Islet of Langerhans (tissue), 1 donor: ENCODE results near the gene HSF2.

Experiments
- FAIRE-seq: peaks from one replicate; lab custom pipeline; 2011; peaks lifted over from hg19 to GRCh38; lab: Jason Lieb, UNC

Gene HSF2, protein sequence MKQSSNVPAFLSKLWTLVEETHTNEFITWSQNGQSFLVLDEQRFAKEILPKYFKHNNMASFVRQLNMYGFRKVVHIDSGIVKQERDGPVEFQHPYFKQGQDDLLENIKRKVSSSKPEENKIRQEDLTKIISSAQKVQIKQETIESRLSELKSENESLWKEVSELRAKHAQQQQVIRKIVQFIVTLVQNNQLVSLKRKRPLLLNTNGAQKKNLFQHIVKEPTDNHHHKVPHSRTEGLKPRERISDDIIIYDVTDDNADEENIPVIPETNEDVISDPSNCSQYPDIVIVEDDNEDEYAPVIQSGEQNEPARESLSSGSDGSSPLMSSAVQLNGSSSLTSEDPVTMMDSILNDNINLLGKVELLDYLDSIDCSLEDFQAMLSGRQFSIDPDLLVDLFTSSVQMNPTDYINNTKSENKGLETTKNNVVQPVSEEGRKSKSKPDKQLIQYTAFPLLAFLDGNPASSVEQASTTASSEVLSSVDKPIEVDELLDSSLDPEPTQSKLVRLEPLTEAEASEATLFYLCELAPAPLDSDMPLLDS

DNA sequence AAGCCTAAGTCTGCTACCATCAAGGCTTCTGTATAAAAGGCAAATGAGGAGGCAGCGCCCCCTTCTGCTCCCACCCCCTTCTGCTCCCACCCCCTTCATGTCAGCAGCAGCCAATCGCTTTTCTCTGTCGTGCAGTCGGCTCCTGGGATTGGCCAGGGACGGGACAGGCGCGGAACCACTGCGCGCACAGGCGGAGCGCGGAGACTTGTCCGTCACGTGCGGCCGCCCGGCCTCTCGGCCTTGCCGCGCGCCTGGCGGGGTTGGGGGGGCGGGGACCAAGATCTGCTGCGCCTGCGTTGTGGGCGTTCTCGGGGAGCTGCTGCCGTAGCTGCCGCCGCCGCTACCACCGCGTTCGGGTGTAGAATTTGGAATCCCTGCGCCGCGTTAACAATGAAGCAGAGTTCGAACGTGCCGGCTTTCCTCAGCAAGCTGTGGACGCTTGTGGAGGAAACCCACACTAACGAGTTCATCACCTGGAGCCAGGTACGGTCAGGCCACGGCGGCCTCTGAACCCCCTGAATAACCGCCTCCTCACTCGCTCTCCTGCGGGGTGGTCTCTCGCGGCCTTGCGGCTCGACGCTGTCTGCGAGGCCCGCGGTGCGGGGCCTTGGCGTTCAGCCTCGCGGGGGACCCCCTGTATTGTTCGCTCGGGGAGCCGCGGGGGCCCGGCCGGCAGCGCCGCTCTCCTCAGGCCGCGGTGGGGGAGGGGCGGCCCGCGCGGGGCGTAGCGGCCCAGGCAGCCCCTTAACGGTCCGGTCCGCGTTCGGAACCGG lies at the start of gene HSF2:
TSS of gene HSF2 (plus strand) at position 305 of the 773 bp plus-strand sequence. CDS start at position 391, 86 bp downstream.
- no peak for FAIRE-seq

DNA sequence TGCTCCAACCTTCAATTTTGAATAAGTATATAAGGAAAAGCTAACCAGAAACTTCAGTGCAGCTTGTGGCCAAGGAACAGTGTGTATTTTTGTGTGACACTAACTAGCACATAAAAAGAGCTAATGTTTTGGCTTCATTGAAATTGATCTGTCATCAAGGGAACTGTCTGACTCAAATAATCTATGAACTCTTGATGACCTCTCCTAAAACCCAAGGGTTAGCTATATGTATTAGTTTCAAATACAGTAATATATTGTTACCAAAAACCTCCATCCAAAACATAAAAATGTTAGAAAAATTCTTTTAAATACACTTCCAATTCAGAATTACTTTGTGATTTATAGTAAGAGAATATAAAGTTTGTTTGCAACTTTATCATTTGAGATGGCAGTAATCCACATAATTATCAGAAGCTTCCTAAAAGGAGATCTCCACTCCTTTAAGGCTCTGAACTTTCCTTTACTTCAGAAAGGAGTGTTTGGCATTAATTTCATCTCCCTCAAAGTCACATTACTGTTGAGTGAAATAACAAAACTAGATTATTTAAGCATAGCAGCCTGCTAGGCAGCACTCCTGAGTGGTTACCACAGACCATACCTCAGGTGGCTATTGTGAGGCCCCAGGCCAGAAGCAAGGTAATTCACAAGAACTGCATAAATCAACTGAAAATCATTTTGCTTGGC lies 46.3 kb upstream of the HSF2 start:
- FAIRE-seq, result no peak

DNA sequence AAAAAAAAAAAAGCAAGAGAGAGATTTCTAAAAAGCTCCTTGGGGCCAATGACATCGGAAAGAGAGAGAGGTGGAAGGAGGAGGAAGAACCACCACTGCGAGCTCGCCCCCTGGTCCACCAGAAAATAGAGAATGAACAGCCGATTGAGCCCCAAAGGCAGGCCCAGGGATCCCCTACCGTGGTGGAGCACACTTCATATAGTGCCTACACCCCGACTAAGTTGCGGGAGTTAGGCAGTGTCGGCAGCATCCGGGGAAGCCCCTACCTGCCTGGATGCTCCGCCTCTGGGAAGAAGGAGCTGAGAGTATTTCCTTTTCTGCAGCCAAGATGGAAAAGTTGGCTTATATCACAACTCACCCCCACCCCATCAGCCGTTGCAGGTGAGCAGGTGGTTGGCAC lies 38.6 kb upstream of the HSF2 start:
- FAIRE-seq, result no peak

DNA sequence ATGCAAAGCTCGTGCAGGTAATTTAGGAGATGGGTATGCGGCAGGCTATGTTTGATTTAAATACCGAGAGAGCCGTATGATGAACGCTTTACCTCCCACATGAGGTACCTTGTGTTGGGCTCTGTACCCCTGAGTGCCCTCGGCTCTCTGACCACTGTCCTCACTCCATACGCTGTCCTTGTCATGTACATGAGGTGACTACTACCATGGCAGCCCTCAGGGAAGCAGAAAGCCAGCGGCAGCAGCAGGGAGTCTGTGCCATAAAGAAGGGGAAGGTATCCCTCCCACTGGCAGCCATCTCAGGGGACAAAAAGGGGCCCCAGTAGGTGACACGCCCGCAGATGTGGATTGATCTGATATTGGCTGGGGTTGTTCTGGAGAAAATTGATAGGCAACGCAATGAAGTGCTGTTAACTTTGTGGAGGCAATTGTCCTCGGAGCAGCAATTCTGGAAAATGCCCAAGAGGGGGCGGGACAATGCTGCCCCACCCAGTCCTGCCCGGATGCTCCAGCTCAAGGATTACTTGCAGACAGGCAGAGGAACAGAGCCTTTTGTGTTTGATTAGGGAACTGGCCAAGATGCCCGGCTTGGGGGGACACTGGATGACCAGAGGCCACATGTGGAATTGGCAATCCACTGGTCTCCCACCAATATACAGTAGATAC lies 38.0 kb upstream of the HSF2 start:
- FAIRE-seq, result no peak

DNA sequence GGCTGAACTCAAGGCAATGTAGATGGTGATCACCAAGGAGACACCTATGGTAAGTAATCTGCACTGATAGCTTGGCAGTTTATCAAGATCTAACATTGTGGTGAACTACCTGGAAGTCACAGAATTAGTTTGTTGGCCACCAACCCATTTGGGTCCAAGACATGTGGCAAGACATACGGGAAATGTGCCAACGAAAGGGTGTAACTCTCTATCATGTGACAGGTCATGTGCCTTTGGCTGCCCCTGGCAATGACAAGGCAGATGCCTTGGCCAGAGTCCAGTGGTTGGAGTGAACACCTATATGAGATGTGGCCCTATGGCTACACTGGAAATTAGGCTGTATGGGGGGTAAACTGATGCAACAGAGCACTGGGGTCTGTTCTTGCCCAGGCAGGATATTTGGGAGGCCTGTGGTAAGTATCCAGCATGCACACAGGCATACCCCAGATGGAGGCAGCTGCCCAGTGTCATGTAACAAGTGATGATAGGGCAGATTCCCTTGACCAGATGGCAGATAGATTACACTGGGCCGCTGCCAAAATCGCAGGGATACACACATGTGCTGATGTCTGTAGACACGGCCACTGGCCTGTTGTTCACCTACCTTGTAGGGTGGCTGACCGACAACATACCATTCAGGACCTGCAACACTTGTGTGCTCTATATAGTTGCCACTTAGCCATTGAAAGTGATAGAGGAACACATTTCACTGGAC lies 35.5 kb upstream of the HSF2 start:
- no peak for FAIRE-seq

DNA sequence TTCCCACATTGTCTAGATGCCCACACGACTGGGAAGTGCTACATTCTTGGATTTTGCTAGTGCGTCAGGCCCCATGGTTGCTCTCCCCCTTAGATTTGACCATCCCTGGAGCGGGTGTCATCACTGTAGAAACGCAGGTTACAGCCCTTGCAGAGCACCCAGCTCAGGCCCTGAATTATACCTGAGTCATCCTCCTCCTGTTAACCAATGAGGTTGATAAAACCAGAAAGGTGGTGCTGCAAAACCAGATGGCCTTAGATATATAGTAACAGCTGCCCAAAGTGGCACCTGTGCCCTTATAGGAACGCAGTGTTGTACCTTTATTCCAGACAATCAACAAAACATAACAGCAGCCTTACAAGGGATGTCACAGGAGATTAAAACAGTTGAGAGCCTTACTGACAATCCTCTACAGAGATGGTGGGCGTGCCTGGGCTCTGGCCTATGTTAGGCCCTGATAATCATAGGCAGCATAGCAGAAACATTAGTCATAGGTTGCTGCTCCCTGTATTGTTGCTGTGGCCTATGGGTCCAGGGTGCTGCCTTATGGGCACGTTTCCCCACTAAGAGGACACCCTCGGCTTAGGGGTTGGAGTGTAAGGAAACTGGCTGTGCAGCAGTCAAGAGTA lies 33.6 kb upstream of the HSF2 start:
- no peak for FAIRE-seq

DNA sequence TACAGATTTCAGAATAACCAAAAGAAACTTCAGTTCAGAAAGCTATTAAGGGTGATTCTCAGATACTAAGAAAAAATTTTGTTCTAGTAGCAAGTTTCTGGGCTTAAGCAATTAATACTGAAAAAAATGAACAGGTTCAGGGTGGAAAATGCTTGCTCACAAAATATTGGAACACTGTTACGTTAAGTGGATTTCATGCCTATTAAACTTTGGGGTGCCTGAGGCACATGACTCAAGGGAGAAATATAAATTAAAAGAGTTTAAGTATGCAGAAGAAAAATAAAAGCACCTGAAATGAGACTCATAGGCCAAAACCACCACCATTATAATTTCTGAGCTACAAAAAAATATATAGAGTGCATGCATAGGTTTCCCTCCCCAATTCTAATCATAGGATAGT lies 32.3 kb upstream of the HSF2 start:
- FAIRE-seq, result no peak

DNA sequence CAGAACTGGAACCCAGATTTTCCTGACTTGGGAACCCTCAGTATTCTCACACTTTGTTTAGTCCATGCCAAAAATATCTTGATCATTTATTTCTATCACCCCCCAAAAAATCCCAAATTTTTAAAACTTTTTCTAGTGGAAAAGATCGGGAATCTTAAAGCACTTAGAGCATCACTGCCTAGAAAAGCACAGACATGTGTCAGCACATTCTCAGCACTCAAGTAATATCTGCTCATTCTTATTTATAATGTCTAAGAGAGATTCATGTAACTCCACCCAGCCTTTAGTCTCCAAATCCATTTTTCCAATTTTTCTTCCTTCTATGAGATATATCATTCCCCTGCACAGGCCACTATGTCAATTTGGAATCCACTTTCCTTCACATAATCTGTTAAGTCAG lies 29.9 kb upstream of the HSF2 start:
- FAIRE-seq, result no peak

DNA sequence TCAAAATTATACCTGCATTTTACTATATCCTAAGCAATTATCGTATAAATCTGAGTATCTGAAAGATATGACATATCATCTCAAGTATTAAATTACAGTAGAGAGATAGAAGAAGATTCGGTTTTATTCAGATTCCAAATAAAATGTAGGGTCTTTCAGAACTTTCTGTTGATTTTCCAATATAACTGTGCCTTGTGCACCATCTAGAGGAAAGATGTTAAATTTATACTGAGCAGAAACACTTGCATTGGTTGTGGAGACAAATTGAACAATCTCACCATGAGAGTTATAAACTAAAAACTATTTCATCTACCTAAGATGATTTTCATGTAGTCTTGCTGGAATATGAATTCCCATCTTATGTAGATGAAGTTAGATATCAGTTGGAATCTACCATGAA lies 26.8 kb upstream of the HSF2 start:
- FAIRE-seq, result peak; percentile 92

DNA sequence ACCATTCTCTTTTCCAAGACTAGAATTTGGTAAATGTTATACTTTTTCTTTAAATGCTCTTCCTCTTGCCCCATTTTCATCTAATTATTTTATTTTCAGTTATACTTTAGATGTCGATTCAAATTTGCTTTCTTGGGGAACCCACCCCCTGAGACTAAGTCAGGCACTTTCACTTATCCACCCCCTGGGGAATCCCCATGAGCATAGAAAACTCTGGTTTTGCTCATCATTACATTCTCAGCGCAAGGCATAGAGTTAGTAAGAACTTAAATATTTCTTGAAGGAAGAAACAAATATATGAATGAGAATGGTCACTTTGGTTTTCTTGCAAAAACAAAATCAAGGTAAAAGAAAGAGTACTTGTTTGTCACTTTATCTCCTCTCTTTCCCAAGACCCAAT lies 25.1 kb upstream of the HSF2 start:
- FAIRE-seq, result no peak

DNA sequence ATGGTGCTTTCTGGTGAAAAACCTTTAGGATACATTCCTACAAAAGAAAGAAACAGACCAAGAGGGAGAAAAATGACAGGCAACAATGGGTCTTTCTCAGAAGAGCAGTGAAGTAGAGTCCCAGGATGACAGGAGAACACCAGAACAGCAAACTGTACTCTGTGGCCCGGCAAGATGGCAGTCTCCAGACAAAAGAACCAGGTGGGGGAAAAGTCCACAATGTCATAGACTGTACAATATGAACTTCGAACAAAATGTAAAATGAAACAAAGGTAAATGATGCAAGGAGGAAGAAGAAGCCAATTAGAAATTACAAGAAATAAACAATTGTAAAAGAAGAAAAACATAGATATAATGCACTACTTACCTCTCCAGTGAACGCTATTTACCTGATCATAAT lies 23.2 kb upstream of the HSF2 start:
- FAIRE-seq, result no peak

DNA sequence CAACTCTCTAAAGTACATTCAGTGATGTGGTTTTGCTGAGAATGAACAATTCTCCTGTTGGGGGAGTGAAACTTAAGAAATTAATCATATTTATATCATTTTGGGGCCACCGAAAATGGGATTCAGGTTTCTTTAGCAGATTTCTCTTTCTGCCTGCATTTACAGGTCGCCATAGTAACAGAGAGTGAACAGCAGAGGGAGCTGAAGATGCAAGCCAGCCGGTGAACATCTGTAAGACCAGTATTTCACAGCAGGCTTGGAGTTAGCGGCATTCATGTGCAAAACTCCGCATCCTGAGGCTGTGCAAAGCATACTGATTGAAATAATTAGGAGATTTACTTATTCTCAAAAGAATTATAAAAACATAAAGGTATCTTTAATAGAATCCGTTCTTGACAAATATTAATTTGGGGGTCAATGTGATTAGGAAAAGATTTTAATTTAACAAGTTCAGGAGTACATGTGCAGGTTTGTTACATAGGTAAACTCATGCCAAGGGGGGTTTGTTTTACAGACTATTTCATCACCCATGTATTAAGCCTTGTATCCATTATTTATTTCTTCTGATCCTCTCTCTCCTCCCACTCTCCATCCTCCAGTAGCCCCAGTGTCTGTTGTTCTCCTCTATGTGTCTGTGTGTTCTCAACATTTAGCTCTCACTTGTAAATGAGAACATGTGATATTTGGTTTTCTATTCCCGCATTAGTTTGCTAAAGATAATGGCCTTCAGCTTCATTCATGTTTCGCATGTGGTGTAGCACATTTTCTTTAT lies 17.8 kb upstream of the HSF2 start:
- peak; percentile 96 for FAIRE-seq

DNA sequence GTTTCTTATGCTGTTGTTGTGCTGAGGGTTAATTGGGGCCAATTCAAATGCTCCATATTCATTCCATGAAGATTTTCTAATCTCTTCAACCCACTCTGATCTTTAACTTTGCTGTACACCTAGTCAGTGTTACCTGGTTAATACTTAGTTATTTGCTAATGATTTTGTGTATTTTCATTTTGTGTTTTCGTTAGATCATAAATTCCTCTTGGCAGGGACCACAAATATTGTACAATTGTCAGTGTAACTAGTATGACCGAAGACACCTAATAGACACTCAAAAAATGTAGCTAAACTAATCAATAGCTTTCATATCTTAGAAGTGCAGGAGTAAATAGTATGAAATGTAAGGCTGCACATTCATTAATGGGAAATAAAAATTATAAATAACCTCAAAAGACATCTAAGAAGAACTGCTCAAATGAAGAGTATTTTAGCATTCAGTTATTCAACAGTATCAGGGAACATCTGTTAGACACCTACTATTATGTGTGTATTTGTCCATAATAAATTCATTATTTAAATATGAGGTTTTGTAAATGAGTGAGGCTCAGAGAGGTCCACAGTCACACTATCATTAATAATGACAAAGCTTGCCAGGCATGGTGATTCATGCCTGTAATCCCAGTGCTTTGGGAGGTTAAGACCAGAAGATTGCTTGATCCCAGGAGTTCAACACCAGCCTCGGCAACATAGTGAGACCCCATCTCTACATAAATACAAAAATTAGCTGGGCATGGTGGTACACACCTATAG lies 13.4 kb upstream of the HSF2 start:
- no peak for FAIRE-seq

DNA sequence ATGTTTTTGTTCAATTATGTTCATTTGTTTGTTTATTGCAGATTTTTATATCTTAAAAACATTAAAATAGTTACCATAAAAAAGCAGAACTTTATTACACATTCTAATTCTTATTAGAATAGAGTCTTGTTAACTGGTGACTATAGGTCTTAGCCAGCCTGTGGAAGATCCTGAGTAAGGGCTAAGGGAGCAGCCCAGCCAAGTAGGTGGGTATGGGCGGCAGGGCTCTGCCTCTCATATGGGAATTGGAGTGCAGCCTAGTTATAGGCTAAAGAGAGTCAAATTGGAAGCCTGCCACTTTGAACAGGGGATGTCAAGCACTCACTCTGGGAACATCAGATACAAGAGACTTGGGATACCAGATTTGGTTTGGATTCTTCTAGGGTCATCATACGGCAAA lies 10.5 kb upstream of the HSF2 start:
- no peak for FAIRE-seq

DNA sequence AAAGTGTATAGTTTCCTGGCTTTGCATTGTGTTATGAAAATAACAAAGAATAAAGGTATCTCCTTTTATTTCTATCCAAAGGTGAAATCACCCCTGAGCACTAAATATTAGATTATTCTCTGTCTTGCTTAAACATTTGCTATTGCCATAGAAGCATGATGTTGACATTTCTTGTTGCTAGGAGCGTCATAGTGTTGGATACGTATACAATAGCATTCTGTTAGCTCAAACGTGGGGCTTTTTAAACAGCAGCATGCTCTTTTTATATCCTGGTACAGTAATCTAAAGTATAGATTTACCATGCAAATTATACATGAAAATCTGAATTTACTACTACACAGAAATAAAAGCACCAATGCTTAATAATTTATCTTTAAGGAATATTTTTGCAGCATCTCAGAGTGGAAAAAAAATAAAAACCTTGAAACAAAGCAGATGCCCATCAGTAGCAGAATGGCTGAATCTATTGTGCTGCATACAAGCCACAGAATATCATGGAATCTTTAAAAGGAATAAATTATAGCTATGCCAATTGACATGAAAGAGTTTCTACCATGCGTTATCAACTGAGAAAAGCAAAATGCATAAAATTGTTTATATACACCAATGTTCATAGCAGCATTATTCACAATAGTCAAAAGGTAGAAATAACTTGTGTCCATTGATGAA lies 9.6 kb upstream of the HSF2 start:
- FAIRE-seq, result peak; percentile 96

DNA sequence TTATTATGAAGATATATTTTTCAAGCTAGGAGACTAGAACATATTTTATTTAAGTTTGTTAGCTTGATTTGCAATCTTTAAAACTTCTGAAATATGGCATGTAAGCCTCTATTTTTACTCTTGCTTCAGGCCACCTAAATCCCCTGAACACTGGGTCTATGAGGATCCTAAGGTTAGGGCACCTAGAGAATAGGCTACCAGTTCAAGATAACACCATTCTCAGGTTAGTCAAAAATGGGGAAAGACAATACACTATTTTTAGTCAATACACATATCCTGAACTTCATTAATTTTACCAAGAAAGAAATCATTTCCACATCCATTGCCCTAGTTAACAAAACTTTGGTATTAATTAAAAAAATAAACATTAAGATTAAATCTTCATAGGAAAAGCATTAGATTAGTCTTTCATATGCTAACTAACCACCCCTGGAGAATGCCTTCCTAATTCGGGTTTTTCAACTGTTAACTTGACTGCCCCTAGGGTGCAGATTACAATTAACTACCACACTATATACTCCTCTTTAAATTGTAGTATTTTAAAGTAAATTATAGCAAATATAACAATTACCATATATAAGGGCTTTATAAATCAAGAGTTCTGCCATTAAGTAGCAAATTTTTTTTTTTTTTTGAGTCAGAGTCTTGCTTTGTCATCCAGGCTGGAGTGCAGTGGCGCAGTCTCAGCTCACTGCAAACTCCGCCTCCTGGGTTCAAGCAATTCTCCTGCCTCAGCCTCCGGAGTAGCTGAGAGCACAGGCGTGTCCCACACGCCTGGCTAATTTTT lies 6.7 kb upstream of the HSF2 start:
- no peak for FAIRE-seq

DNA sequence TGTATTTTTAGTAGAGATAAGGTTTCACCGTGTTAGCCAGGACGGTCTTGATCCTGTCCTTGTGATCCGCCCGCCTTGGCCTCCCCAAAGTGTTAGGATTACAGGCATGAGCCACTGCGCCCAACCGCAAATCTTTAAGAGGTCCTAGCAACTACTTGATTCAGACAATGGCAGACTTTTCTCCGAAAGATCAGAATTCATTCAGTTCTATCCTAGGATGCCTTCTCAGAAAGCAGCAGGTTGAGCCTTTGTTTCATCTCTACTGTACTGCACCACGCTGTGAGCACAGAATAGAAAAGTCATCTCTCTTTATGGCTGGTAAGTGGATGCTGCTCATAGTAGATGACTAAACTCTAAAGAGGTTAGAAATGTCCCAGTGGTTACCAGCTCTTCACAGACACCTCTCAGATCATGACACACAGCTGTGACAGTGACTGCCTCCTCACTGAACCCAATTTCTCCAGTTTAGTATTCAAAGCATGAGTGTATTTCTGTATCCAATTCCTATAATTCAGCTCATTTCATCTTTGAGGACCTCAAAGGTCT lies 6.0 kb upstream of the HSF2 start:
- no peak for FAIRE-seq

DNA sequence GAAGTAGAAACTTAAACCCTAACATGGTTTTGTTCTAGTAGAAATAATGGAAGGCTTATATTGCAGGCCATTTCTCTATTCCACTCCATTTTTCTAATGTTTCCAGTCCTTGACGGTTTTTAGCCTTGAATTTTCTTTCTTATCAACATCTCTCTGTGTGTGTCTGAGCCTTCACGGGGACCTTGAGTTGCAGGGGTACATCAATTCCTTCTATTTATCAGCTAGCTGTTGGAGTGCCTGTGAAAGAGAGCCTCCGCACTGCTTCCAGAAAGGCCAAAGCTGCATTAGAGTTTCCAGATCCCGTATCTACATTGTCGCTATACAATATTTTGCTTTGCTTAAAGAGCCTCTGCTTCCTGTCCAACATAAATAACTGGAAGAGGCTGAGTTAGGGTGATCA lies 5.4 kb upstream of the HSF2 start:
- FAIRE-seq, result no peak
